ENCODE results near the gene R3HDM1.
"Not testable (repeated sequence)": the region's sequence is repeated elsewhere in the genome, so short reads cannot be mapped to it uniquely, and the experiment has no call there.

The R3HDM1 gene

GRCh38 chr2:135650721-135651120 lies 119.4 kb downstream of the R3HDM1 start:
- no peak for FAIRE-seq

GRCh38 chr2:135651717-135652116 lies 120.4 kb downstream of the R3HDM1 start:
- no peak for FAIRE-seq

- not testable (repeated sequence) for FAIRE-seq
Observed at GRCh38 chr2:135654239-135654638, 123.0 kb downstream of the R3HDM1 start.

GRCh38 chr2:135657806-135658582 lies 126.7 kb downstream of the R3HDM1 start:
- no peak for FAIRE-seq

GRCh38 chr2:135662088-135662487 lies 130.8 kb downstream of the R3HDM1 start:
- FAIRE-seq, result no peak

GRCh38 chr2:135663148-135663700 lies 131.9 kb downstream of the R3HDM1 start:
- no peak for FAIRE-seq

GRCh38 chr2:135664623-135665068 lies 133.4 kb downstream of the R3HDM1 start:
- no peak for FAIRE-seq

- FAIRE-seq, result no peak
Observed at GRCh38 chr2:135667045-135667444, 135.8 kb downstream of the R3HDM1 start.

- no peak for FAIRE-seq
Observed at GRCh38 chr2:135674453-135674852, 143.2 kb downstream of the R3HDM1 start.

GRCh38 chr2:135676031-135676430 lies 144.7 kb downstream of the R3HDM1 start:
- no peak for FAIRE-seq

GRCh38 chr2:135679125-135679524 lies 147.8 kb downstream of the R3HDM1 start:
- FAIRE-seq, result no peak

GRCh38 chr2:135685361-135685760 lies 154.1 kb downstream of the R3HDM1 start:
- no peak for FAIRE-seq

- FAIRE-seq, result no peak
Observed at GRCh38 chr2:135688978-135689377, 157.7 kb downstream of the R3HDM1 start.

- no peak for FAIRE-seq
Observed at GRCh38 chr2:135689679-135690078, 158.4 kb downstream of the R3HDM1 start.

GRCh38 chr2:135694711-135695110 lies 163.4 kb downstream of the R3HDM1 start:
- FAIRE-seq, result no peak

- FAIRE-seq, result no peak
Observed at GRCh38 chr2:135698838-135699237, 167.6 kb downstream of the R3HDM1 start.

GRCh38 chr2:135701442-135701841 lies 170.2 kb downstream of the R3HDM1 start:
- FAIRE-seq, result no peak

GRCh38 chr2:135703300-135703699 lies 172.0 kb downstream of the R3HDM1 start:
- no peak for FAIRE-seq

- FAIRE-seq, result not testable (repeated sequence)
Observed at GRCh38 chr2:135704075-135704474, 172.8 kb downstream of the R3HDM1 start.

- no peak for FAIRE-seq
Observed at GRCh38 chr2:135708159-135708558, 176.9 kb downstream of the R3HDM1 start.

GRCh38 chr2:135709992-135710391 lies 178.7 kb downstream of the R3HDM1 start:
- peak; percentile 80 for FAIRE-seq

- not testable (repeated sequence) for FAIRE-seq
Observed at GRCh38 chr2:135715086-135715485, 183.8 kb downstream of the R3HDM1 start.

- no peak for FAIRE-seq
Observed at GRCh38 chr2:135728064-135728743, 196.9 kb downstream of the R3HDM1 start.

- FAIRE-seq, result no peak
Observed at GRCh38 chr2:135732561-135732960, 201.3 kb downstream of the R3HDM1 start.
